OCI-LY1 (cell line): Measurements from ENCODE around the gene COG7.

Source experiments
- H2AFZ ChIP-seq: fragments of 200-600 bp; sonication (generic), shearing (Covaris generic); 2 replicates; pipeline ENCODE4 v1.6.0; 2014; ENCODE audit warnings: antibody characterized with exemption, mild to moderate bottlenecking, low read length
- H3F3A ChIP-seq: fragments of 200-600 bp; sonication (generic), shearing (Covaris generic); 2 replicates; pipeline ENCODE4 v1.6.0; 2014; ENCODE audit warnings: mild to moderate bottlenecking, antibody characterized with exemption, low read length, moderate library complexity; ENCODE audit not compliant: insufficient read depth
- H3K27ac ChIP-seq: fragments of 200-600 bp; sonication (generic); 2 replicates; pipeline ENCODE4 v1.5.1; 2014; ENCODE audit warnings: low read length, mixed run types, mild to moderate bottlenecking, low read depth; ENCODE audit not compliant: poor library complexity, severe bottlenecking
- H3K27me3 ChIP-seq: fragments of 200-600 bp; sonication (generic); 2 replicates; pipeline ENCODE4 v1.6.0; 2014; ENCODE audit warnings: antibody characterized with exemption, mild to moderate bottlenecking, low read length, moderate library complexity; ENCODE audit not compliant: insufficient read depth
- H3K36me3 ChIP-seq: fragments of 200-600 bp; sonication (generic); 2 replicates; pipeline ENCODE4 v1.6.1; 2014; ENCODE audit warnings: mild to moderate bottlenecking, antibody characterized with exemption, low read length, moderate library complexity, mixed read lengths; ENCODE audit not compliant: insufficient read depth
- H3K4me1 ChIP-seq: fragments of 200-600 bp; sonication (generic); 2 replicates; pipeline ENCODE4 v1.5.1; 2014; ENCODE audit warnings: mild to moderate bottlenecking, low read length, moderate library complexity; ENCODE audit not compliant: insufficient read depth, severe bottlenecking
- H3K4me2 ChIP-seq: fragments of 200-600 bp; sonication (generic), shearing (Covaris generic); 2 replicates; pipeline ENCODE4 v1.6.1; 2014; ENCODE audit warnings: low read length
- H3K4me3 ChIP-seq: fragments of 200-600 bp; sonication (generic); 2 replicates; pipeline ENCODE4 v1.5.1; 2014; ENCODE audit warnings: low read length, low read depth, mild to moderate bottlenecking, mixed read lengths; ENCODE audit not compliant: poor library complexity, severe bottlenecking
- H3K79me2 ChIP-seq: fragments of 200-600 bp; shearing (Covaris generic); 2 replicates; pipeline ENCODE4 v1.6.1; 2016; ENCODE audit warnings: mixed run types, low read length, mixed read lengths; ENCODE audit not compliant: insufficient read depth
- H3K9ac ChIP-seq: fragments of 200-600 bp; sonication (generic), shearing (Covaris generic); 2 replicates; pipeline ENCODE4 v1.6.1; 2014; ENCODE audit warnings: mild to moderate bottlenecking, low read length, mixed read lengths
- H3K9me2 ChIP-seq: fragments of 200-600 bp; sonication (generic), shearing (Covaris generic); 2 replicates; pipeline ENCODE4 v1.6.1; 2014; ENCODE audit warnings: low read depth, mild to moderate bottlenecking, low read length, mixed read lengths
- H3K9me3 ChIP-seq: fragments of 200-600 bp; shearing (Covaris generic); 2 replicates; pipeline ENCODE4 v1.6.1; 2014; ENCODE audit warnings: low read length, mixed read lengths
- H4K20me1 ChIP-seq: fragments of 200-600 bp; sonication (generic), shearing (Covaris generic); 2 replicates; pipeline ENCODE4 v1.6.0; 2016; ENCODE audit warnings: mild to moderate bottlenecking, low read length; ENCODE audit not compliant: insufficient read depth
- EZH2 ChIP-seq: fragments of 200-600 bp; sonication (generic), shearing (Covaris generic); IDR thresholded peaks from 2 replicates; pipeline ENCODE4 v1.8.0; 2017; ENCODE audit warnings: borderline replicate concordance, mixed run types, mild to moderate bottlenecking, antibody characterized with exemption, low read length, moderate library complexity, mixed read lengths
- TF ChIP-seq, protein P1 (sequence below): fragments of 200-600 bp; sonication (generic), shearing (Covaris generic); IDR thresholded peaks from 2 replicates; pipeline ENCODE4 v1.5.1; 2017; ENCODE audit warnings: mild to moderate bottlenecking, antibody characterized with exemption, low read length, moderate library complexity, mixed read lengths

The COG7 gene

GRCh38 chr16:23434380-23434779 is 18.6 kb downstream of the COG7 start:
- Histone ChIP-seq H3K4me2 (no peak overlapping the region), H3F3A (no peaks in the 10 kb centered on the region), H3K36me3 (peaks cover 26% of the 10 kb centered on the region), H3K27me3 (no peaks in the 10 kb centered on the region), H2AFZ (no peak overlapping the region), H3K9me2 (no peaks in the 10 kb centered on the region), H3K4me1 (no peaks in the 10 kb centered on the region), H3K27ac (no peak overlapping the region), H3K79me2 (no peaks in the 10 kb centered on the region), H4K20me1 (no peaks in the 10 kb centered on the region), H3K4me3 (no peak overlapping the region), H3K9ac (no peak overlapping the region), H3K9me3 (no peaks in the 10 kb centered on the region)
- TF ChIP-seq, protein P1, sequence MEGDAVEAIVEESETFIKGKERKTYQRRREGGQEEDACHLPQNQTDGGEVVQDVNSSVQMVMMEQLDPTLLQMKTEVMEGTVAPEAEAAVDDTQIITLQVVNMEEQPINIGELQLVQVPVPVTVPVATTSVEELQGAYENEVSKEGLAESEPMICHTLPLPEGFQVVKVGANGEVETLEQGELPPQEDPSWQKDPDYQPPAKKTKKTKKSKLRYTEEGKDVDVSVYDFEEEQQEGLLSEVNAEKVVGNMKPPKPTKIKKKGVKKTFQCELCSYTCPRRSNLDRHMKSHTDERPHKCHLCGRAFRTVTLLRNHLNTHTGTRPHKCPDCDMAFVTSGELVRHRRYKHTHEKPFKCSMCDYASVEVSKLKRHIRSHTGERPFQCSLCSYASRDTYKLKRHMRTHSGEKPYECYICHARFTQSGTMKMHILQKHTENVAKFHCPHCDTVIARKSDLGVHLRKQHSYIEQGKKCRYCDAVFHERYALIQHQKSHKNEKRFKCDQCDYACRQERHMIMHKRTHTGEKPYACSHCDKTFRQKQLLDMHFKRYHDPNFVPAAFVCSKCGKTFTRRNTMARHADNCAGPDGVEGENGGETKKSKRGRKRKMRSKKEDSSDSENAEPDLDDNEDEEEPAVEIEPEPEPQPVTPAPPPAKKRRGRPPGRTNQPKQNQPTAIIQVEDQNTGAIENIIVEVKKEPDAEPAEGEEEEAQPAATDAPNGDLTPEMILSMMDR = peak; percentile 91
- no peak for TF ChIP-seq EZH2

DNA sequence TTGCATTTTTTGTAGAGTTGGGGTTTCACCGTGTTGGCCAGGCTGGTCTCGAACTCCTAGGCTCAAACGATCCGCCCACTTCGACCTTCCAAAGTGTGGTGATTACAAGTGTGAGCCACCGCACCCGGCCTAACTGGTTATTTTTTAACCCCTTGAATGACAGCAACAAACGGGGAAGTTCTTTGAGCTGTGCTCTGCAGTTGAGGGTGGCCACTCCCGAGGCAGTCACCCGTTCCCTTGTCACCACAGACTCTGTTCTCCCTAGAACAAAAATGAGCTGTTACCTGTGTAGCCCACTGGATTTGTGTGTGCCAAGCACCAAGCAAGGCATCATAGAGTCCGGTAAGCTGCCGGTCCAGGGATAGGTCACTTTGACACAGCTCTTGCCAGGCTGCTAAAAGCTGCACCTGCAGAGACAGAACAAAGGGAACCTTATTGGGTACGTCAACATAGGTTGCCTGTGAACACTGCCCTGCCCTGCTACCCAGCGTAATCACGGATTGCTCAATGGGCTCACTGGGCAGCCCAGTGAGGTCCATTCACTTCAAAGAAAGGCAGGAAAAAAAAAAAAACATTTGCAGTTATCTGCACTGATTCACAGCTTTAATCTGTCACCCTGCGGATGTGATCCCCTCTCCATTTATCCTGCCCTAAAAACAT is 19.6 kb downstream of the COG7 start:
- Histone ChIP-seq H3K9ac (no peak overlapping the region), H3K36me3 (peaks cover 26% of the 10 kb centered on the region), H2AFZ (no peak overlapping the region), H3K79me2 (no peaks in the 10 kb centered on the region), H3F3A (no peaks in the 10 kb centered on the region), H3K4me3 (no peak overlapping the region), H3K27me3 (no peaks in the 10 kb centered on the region), H3K4me1 (no peaks in the 10 kb centered on the region), H4K20me1 (no peaks in the 10 kb centered on the region), H3K9me3 (no peaks in the 10 kb centered on the region), H3K4me2 (no peak overlapping the region), H3K27ac (no peak overlapping the region), H3K9me2 (no peaks in the 10 kb centered on the region)
- no peak for TF ChIP-seq EZH2
- TF ChIP-seq, protein P1 = no peak

GRCh38 chr16:23432176-23433128 is 20.5 kb downstream of the COG7 start:
- peaks cover 26% of the 10 kb centered on the region for H3K36me3 ChIP-seq
- H3K27ac ChIP-seq = no peak overlapping the region
- H3K4me3 ChIP-seq = no peak overlapping the region
- no peak overlapping the region for H3K9ac ChIP-seq
- H3K27me3 ChIP-seq = no peaks in the 10 kb centered on the region
- no peaks in the 10 kb centered on the region for H3K4me1 ChIP-seq
- H3K9me2 ChIP-seq = no peaks in the 10 kb centered on the region
- H3F3A ChIP-seq = no peaks in the 10 kb centered on the region
- H3K9me3 ChIP-seq = no peaks in the 10 kb centered on the region
- H3K4me2 ChIP-seq = no peak overlapping the region
- no peaks in the 10 kb centered on the region for H4K20me1 ChIP-seq
- H2AFZ ChIP-seq = no peak overlapping the region
- H3K79me2 ChIP-seq = no peaks in the 10 kb centered on the region
- TF ChIP-seq, protein P1 = no peak; the same call in 1 of the 2 replicates
- TF ChIP-seq EZH2 = no peak
